GM21367 (cell line): Measurements from ENCODE around the gene ZFP3.
A peak's percentile ranks its signal among the peaks of the same experiment; 100 is the strongest.
"Not testable (repeated sequence)": the region's sequence is repeated elsewhere in the genome, so short reads cannot be mapped to it uniquely, and the experiment has no call there.

Experiments used
- ATAC-seq: cut with Tn5 transposase; IDR thresholded peaks from one replicate; pipeline ENCODE4 v1.9.1; 2021; ENCODE audit not compliant: unreplicated experiment

ZFP3 gene

GRCh38 chr17:5078106-5079028 is at the start of gene ZFP3:
Gene ZFP3, plus strand, starts transcription at chr17:5078467. Its CDS starts 13,038 bp downstream, at chr17:5091505.
- ATAC-seq: peak; percentile 75

- ATAC-seq: not testable (repeated sequence)
These were observed 48.1 kb upstream of the ZFP3 start for GRCh38 chr17:5030168-5030567.

DNA sequence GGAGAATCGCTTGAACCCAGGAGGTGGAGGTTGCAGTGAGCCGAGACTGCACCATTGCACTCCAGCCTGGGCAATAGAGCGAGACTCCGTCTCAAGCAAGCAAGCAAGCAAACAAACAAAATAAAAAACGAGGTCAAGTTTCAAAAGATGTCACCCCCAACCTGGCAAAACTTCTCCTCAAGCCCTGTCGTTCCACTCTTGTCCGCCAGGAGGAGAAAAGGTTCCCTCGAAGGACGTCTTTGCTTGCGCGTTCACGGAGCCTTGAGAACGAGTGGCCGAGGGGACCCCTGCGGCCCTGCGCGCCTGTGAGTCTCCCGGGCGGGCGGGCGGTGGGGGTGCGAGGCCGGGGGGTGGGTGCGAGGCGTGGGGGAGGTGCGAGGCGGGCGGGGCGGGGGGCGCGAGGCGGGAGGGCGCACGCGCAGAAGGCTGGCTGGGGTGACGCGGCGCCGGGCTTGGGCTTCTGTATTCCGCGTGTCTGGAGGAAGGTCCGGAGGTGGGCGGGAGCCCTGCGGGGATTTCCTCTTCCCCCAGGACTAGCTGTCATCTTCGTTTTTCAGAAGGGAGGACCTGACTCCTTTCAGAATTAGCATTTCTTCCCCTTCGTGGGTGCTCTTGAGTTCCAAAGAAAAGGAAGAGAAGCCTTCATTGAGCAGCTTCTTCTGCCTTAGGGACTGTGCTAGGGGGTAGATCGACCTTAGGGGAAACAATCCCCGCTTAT is 46.7 kb upstream of the ZFP3 start:
- peak; percentile 53 for ATAC-seq

GRCh38 chr17:5032865-5033264 is 45.4 kb upstream of the ZFP3 start:
- no peak for ATAC-seq

GRCh38 chr17:5033352-5034015 is 44.8 kb upstream of the ZFP3 start:
- no peak for ATAC-seq

- ATAC-seq: no peak
These were observed 44.2 kb upstream of the ZFP3 start for GRCh38 chr17:5034063-5034462.

DNA sequence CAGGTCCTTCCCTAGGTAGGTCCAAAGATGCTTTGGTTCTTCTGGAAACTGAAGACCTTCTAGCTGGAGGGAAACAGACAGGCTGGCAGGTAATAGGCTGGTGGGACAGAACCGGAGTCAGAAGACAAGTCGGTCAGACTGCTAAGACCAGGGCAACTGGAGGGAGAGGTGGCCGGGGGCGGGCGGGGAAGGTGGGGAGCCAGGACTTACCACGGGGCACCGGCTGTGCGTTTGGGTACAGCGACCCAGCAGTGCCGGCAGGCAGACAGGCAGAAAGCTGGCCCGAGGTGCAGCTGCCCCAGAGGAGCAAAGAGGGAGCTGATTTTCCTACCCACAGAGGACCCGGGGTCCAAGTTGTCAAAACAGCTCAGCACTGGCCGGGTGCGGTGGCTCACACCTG is 43.6 kb upstream of the ZFP3 start:
- no peak for ATAC-seq

- no peak for ATAC-seq
These were observed 43.0 kb upstream of the ZFP3 start, which contains the start of gene SLC52A1 for GRCh38 chr17:5035315-5035714. Gene SLC52A1, minus strand, starts transcription at chr17:5035426. Its CDS starts 820 bp downstream, at chr17:5034606.

GRCh38 chr17:5042157-5043022 is 35.9 kb upstream of the ZFP3 start:
- no peak for ATAC-seq

DNA sequence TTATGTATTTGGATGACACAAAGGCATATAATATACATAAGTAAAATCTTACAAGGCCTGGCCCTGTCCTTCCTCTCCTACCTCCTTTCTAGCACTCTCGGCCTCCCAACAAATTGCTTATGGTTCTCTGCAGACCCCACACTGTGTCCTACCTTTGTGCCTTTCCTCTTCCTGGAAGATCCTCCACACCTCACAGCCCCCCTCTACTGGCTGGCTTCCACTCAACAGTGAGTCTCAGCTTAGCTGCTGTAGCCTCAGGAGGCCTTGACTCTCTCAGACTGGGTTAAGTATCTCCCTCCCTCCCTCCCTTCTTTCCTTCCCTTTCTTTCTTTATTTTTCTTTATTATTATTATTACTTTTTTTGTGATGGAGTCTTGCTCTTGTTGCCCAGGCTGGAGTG is 34.7 kb upstream of the ZFP3 start:
- ATAC-seq: no peak

GRCh38 chr17:5044630-5045029 is 33.6 kb upstream of the ZFP3 start:
- no peak for ATAC-seq

- no peak for ATAC-seq
These were observed 32.8 kb upstream of the ZFP3 start for GRCh38 chr17:5045496-5045895.

DNA sequence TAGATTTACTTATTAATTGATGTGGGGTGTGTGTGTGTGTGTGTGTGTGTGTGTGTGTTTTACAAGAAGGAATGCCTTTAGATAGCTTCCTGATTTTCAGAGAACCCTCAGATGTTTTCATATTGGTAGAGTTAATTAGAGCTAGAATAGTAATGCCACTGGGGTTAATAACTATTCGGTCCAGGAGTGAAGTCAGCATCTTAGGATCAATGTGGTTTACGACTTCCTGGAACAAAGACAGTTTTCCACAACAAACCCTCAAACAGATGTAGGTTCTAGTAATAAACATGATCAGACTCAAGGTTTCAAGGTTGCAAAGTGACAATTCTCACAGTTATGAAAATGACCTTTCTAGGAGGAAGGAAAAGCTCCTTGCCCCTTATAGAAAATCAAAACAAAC is 30.8 kb upstream of the ZFP3 start:
- no peak for ATAC-seq

DNA sequence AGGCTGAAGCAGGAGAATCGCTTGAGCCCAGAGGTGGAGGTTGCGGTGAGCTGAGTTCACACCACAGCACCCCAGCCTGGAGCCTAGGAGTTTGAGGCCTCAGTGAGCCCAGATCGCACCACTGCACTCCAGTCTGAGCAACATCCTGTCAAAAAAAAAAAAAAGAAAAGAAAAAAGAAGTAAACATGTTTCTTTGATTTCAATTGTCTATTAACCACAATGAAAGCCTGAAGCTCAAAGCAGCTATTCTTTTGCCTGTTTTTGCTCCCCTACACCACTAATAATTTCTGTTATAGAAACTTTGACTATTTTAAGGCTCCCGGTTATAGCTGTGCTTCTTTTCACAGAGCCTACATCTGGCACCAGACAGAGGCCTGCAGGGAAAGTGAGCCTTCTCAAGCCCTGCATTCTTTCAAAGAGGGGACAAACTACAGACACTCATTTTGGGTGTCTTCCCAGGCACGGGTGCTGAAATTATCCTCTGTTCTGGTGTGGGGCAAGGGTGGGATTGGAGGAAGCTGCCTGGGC is 28.9 kb upstream of the ZFP3 start:
- ATAC-seq: no peak

GRCh38 chr17:5050278-5050677 is 28.0 kb upstream of the ZFP3 start:
- ATAC-seq: no peak

DNA sequence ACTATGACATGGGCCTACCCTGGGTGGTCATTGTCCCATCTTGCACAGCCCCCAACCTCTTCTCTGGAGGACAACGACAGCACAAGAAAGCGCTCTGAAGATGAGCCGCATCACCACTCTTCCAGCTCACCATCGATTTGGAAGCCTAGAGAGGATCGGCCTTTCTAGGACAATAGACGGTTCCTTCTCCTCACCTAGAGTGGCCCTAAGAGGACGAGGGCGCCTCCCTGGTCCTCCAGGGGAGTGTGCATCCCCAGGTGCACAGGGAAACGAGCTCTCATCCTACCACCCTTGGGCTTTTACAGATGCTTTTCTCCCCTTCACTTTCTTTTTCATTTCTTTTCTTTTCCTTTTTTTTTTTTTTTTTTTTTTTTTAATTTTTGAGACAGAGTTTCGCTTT is 22.7 kb upstream of the ZFP3 start:
- no peak for ATAC-seq

- ATAC-seq: no peak
These were observed 13.0 kb upstream of the ZFP3 start for GRCh38 chr17:5065227-5065744.

- ATAC-seq: no peak
These were observed 10.0 kb upstream of the ZFP3 start for GRCh38 chr17:5068236-5068635.

DNA sequence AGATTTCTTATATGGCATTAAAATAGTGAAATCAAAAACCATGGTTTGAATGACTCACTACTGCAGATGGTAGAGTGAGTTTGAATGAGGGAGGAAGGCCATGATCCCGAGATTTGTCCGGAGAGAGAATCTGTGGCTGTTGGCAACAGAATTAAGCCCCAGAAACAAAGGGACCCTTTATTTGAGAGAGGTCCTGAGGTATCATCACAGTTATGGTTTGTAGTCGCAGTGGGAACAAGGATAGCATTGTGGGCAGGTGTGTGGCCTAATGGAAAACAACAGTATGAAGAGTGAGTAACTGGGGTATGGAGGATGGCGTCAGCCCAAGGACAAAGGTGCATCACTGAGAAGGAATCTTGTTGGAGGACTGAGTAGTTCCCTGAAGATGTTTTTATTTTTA is 8.5 kb upstream of the ZFP3 start:
- ATAC-seq: no peak

- ATAC-seq: not testable (repeated sequence)
These were observed 2.8 kb upstream of the ZFP3 start for GRCh38 chr17:5075472-5075871.
